NCI-H1105 treated with DMSO at 0.1 percent for 48 hours (cell line): Measurements from ENCODE around the gene SPATA20.

ENCODE experiments used
- DNase-seq: peaks from one replicate; lab custom pipeline; 2025; lab: John Stamatoyannopoulos, UW

Gene SPATA20

GRCh38 chr17:50559674-50560184 is 12.8 kb downstream of the SPATA20 start:
- DNase-seq = no peak

- DNase-seq = peak; percentile 86
These were observed 13.3 kb downstream of the SPATA20 start, which contains the start of gene CACNA1G for GRCh38 chr17:50560185-50560824. Gene CACNA1G, plus strand, starts transcription at chr17:50560715. Its CDS starts 745 bp downstream, at chr17:50561460.

GRCh38 chr17:50560931-50561745 is 14.2 kb downstream of the SPATA20 start:
- no peak for DNase-seq

GRCh38 chr17:50561746-50562141 is 14.8 kb downstream of the SPATA20 start:
- DNase-seq = no peak

- no peak for DNase-seq
These were observed 15.5 kb downstream of the SPATA20 start for GRCh38 chr17:50562242-50563091.

GRCh38 chr17:50563092-50563511 is 16.1 kb downstream of the SPATA20 start:
- DNase-seq = no peak

- DNase-seq = no peak
These were observed 17.9 kb downstream of the SPATA20 start for GRCh38 chr17:50564916-50565315.

- DNase-seq = peak; percentile 78
These were observed 18.7 kb downstream of the SPATA20 start for GRCh38 chr17:50565402-50566350.

GRCh38 chr17:50566886-50567285 is 19.9 kb downstream of the SPATA20 start:
- no peak for DNase-seq

- DNase-seq = no peak
These were observed 21.7 kb downstream of the SPATA20 start for GRCh38 chr17:50568659-50569058.

GRCh38 chr17:50569592-50569991 is 22.6 kb downstream of the SPATA20 start:
- DNase-seq = no peak

GRCh38 chr17:50570032-50570431 is 23.1 kb downstream of the SPATA20 start:
- no peak for DNase-seq

- DNase-seq = no peak
These were observed 23.6 kb downstream of the SPATA20 start for GRCh38 chr17:50570528-50570927.

GRCh38 chr17:50571681-50572080 is 24.7 kb downstream of the SPATA20 start:
- no peak for DNase-seq

- DNase-seq = no peak
These were observed 25.6 kb downstream of the SPATA20 start for GRCh38 chr17:50572541-50572940.

- DNase-seq = no peak
These were observed 27.1 kb downstream of the SPATA20 start for GRCh38 chr17:50573866-50574611.

GRCh38 chr17:50575581-50576210 is 28.7 kb downstream of the SPATA20 start:
- DNase-seq = peak; percentile 46

- DNase-seq = no peak
These were observed 29.9 kb downstream of the SPATA20 start for GRCh38 chr17:50576864-50577263.

GRCh38 chr17:50577451-50577954 is 30.5 kb downstream of the SPATA20 start:
- DNase-seq = no peak

GRCh38 chr17:50578173-50578572 is 31.2 kb downstream of the SPATA20 start:
- no peak for DNase-seq
